HG03064 (cell line): ENCODE measurements around the gene TRIM41.
"Not testable (repeated sequence)": the region's sequence is repeated elsewhere in the genome, so short reads cannot be mapped to it uniquely, and the experiment has no call there.

Experiments
- ATAC-seq: cut with Tn5 transposase; IDR thresholded peaks from one replicate; pipeline ENCODE4 v1.9.1; 2021; ENCODE audit warnings: low read depth; ENCODE audit not compliant: unreplicated experiment

The TRIM41 gene

DNA sequence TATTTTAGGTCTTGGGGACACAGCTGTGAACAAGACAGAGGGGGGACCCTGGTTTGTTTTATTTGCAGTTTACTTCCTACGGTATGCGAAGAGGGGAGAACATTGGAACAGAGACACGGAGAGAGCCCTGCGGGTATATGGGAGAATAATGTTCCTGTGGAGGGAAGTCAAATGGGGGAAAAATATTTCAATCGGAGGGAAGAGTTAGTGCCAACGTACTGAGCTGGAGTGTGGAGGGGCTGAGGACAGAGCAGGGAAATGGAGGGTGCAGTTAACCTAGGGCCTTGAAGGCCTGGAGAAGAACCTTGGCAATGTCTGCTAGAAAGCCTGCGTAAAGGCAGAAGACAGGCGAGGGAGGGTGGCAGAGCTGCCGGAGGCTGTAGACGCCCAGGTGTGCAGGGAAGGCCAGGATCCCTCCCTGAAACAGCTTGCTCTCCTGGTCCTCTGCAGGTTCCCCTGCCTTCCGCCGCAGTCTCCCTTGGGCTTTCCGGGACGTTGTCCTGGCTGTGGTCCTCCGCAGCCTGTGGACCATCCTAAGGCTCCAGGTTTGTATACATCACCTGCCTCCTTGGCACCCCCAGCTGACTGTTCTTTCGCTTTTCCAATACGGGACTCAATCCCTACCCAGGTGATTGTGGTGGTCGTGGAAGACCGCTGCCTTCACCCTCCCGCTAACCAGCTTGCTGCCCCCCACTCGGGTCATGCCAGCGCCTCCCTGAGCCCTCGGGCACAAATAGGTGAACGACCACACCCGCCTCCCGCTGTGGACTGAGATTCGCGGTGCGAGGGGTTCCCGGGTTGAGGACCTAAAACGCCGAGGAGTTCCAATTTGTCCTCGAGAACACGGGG, 22.6 kb downstream of the TRIM41 start:
- no peak for ATAC-seq

- ATAC-seq, result peak; percentile 44
Observed at GRCh38 chr5:181246276-181247049, 23.4 kb downstream of the TRIM41 start.

DNA sequence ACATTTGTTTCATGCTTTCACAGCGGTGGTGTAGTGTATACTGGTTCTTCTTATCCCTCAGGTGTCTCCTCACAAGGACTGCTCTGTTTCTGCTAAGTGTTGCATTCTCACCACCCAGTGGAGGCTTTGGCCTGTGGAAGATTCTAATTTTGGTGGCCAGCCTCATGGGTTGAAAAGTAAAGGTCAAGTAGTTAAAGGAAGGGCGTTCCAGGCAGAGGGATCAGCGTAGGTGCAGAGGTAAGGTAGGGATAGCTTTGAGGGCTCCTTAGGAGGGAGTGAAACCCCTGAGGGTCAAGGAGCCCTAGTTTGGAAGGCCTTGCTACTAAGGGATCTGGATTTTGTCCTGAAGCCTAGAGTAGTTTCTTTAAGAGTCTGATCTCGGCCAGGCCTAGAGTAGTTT, 25.2 kb downstream of the TRIM41 start:
- no peak for ATAC-seq

GRCh38 chr5:181255276-181255675, 32.2 kb downstream of the TRIM41 start:
- no peak for ATAC-seq

GRCh38 chr5:181255836-181256578, 32.9 kb downstream of the TRIM41 start:
- no peak for ATAC-seq

- no peak for ATAC-seq
Observed at GRCh38 chr5:181258576-181258975, 35.5 kb downstream of the TRIM41 start.

DNA sequence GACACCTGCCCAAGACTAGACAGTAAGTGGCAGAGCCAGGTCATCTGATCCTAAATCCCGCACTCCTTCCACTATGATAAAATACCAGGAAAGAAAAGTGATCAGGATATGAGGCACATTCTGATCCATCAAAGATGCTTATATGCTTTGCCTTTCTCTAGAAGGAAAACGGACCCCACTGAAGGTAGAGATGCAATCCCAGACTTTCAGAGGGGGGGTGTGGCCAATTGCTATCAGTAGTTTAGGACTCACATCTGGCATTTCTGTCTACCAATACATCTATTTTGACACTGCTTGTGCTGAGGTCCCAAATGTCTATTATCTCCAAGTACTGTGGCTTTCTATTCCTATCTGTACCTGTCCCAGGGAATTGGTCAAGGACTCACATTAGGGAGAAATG, 36.2 kb downstream of the TRIM41 start:
- ATAC-seq, result no peak

- no peak for ATAC-seq
Observed at GRCh38 chr5:181259974-181260719, 37.1 kb downstream of the TRIM41 start.

GRCh38 chr5:181260720-181261319, 37.7 kb downstream of the TRIM41 start, which contains the start of gene TRIM52:
Gene TRIM52 (minus strand): TSS chr5:181261143. CDS start chr5:181260813, 330 bp downstream.
- ATAC-seq, result peak; percentile 80

- peak; percentile 43 for ATAC-seq
Observed at GRCh38 chr5:181261320-181262049, 38.4 kb downstream of the TRIM41 start.

DNA sequence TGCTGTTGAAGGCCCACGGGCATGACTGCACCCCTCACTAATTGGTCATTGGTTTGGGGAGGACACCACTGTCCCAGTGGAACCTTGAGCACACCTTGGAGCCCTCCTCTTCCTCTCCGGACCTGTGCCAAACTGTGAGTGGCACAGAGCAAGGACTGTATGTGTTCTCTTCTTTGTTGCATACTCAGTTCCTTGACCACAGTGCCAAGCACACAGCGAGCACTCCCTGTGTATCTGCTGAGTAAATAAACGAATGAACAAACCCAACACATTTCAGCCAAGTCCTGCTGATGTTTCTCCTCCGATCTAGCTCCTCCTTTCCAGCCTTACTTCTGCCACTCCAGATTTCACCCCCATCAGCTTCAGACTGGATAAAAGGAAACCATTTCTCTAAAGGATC, 40.6 kb downstream of the TRIM41 start:
- ATAC-seq, result no peak

DNA sequence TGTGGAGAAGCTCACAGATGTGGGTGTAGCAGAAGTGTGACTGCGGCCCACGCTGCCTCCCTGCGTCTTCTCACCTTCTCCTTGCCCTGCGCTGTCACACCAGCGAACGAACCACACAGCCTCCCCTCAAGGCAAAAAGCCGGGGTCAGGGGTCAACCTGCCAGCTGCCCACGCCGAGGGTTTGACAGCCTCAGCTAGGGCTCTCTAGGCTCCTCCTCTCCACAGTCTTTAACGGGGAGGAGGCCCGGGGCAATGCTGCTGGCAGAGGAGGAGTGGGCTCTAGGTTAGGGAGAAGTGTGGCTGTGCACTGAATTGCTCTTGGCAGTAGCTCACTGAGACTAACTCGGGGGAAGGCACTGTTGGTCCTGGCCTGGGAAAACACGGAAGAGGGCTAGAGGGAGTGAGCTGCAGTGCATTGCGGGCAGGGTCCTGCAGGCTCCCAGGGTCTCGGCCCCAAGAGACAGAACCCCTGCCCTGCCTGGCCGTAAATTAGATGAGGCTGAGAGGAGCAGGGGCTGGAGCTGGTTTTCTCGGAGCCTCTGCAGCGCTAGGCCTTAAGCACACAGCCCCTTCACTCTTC, 42.1 kb downstream of the TRIM41 start:
- no peak for ATAC-seq

GRCh38 chr5:181267291-181267904, 44.3 kb downstream of the TRIM41 start:
- not testable (repeated sequence) for ATAC-seq

DNA sequence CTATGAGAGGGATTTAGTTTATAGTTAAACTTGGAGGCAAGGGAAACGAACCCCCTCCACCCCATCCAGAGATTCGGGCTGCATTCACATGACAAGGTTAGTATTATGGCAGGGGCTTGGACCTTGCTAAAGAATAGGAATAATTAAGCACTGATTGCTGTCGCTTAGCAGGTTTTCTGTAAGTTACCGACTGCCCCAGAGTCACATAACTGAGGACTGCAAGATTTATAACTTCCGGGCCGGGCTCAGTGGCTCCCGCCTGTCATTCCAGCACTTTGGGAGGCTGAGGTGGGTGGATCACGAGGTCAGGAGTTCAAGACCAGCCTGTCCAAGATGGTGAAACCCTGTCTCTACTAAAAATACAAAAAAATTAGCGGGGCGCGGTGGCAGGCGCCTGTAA, 44.8 kb downstream of the TRIM41 start:
- not testable (repeated sequence) for ATAC-seq

GRCh38 chr5:181271081-181271480, 48.0 kb downstream of the TRIM41 start:
- no peak for ATAC-seq

DNA sequence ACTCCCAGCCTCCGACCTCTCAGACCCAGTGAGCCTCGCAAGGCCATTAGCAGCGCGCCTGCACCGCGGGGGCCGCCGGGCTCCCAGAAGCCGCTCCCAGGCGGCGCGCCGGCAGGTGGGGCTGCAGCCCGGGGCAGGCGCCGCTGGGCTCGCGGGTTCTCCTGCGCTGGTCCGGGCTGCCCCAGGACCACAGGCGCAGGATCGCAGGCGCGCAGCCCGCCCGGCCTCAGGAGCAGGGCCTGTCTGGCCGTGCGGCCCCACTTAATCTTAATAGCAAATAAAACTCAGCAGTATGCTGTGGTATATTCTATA, 50.3 kb downstream of the TRIM41 start:
- ATAC-seq, result not testable (repeated sequence)

DNA sequence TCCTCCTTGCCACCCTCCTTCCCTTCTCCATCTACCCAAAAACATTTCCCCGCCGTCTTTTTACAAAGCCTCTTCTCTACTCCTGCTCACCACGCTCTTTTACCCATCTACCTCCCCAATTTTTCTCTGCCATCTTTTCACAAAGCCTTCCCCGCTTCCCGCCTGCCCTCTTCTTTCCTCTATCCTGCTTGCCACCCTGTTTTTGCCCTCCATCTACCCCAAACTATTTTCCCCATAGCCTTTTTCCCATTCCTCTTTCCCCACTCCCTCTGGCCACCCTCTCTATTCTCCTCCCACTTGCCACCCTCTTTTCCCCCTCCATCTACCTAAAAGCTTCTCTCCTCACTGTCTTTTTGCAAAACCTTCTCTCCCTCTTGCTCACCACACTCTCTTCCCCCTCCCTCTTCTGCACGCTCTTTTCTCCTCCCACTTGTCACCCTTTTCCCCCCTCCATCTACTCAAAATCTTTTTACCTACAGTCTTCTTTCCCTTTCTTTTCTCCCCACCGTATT, 57.2 kb downstream of the TRIM41 start:
- ATAC-seq, result no peak
